OCI-LY7 (cell line): ENCODE data around the gene RHBG. TPM values are rescaled to one million over a fixed set of nuclear protein-coding genes. Genes with fewer than 3 reads are reported as not detected.

Source experiments
- BruUV-seq: library from RNA; stranded (reverse); fragments of 400-500 nt; replicated peaks from 2 replicates; lab custom pipeline; 2021; lab: Mats Ljungman, UMichigan
- CTCF ChIA-PET: fragments of 300-600 bp; sonication (Branson Sonifier 250); formaldehyde crosslinking; loops from one replicate; lab custom pipeline; 2022; ENCODE audit warnings: antibody characterized with exemption; ENCODE audit not compliant: unreplicated experiment; lab: Charles Lee
- POLR2A ChIA-PET: fragments of 300-600 bp; sonication (Branson Sonifier 250); formaldehyde crosslinking; loops from one replicate; lab custom pipeline; 2022; ENCODE audit warnings: antibody characterized with exemption; lab: Charles Lee
- DNase-seq: peaks from one replicate; pipeline ENCODE4 v3.0.0-alpha.2; 2015; ENCODE audit warnings: low spot score
- H2AFZ ChIP-seq: fragments of 200-600 bp; sonication (generic), shearing (Covaris generic); 2 replicates; pipeline ENCODE4 v1.6.1; 2014; ENCODE audit warnings: mild to moderate bottlenecking, antibody characterized with exemption, low read length, moderate library complexity
- H3K27ac ChIP-seq: fragments of 200-600 bp; sonication (generic); 2 replicates; pipeline ENCODE4 v1.5.1; 2014; ENCODE audit warnings: mixed run types, low read depth, mild to moderate bottlenecking, moderate library complexity, low read length, inconsistent platforms; ENCODE audit not compliant: poor library complexity, severe bottlenecking
- H3K36me3 ChIP-seq: fragments of 200-600 bp; sonication (generic); 2 replicates; pipeline ENCODE4 v1.6.1; 2014; ENCODE audit warnings: mild to moderate bottlenecking, antibody characterized with exemption, low read length, moderate library complexity, mixed read lengths; ENCODE audit not compliant: insufficient read depth
- H3K4me1 ChIP-seq: fragments of 200-600 bp; sonication (generic); 2 replicates; pipeline ENCODE4 v1.5.1; 2014; ENCODE audit warnings: mild to moderate bottlenecking, low read length; ENCODE audit not compliant: insufficient read depth, poor library complexity, severe bottlenecking
- H3K4me2 ChIP-seq: fragments of 200-600 bp; sonication (generic); 2 replicates; pipeline ENCODE4 v1.6.1; 2014; ENCODE audit warnings: mild to moderate bottlenecking, low read length
- H3K4me3 ChIP-seq: fragments of 200-600 bp; sonication (generic); 2 replicates; pipeline ENCODE4 v1.5.1; 2014; ENCODE audit warnings: mild to moderate bottlenecking, low read depth, low read length; ENCODE audit not compliant: poor library complexity, severe bottlenecking
- H3K79me2 ChIP-seq: fragments of 200-600 bp; sonication (generic); 2 replicates; pipeline ENCODE4 v1.6.1; 2016; ENCODE audit warnings: low read depth, mild to moderate bottlenecking, low read length, moderate library complexity, mixed read lengths; ENCODE audit not compliant: insufficient read depth
- H3K9me2 ChIP-seq: fragments of 200-600 bp; sonication (generic); 2 replicates; pipeline ENCODE4 v1.6.1; 2016; ENCODE audit warnings: mild to moderate bottlenecking, low read length, mixed read lengths; ENCODE audit not compliant: insufficient read depth
- H3K9me3 ChIP-seq: fragments of 200-600 bp; sonication (generic); 2 replicates; pipeline ENCODE4 v1.6.1; 2014; ENCODE audit warnings: mild to moderate bottlenecking, mixed run types, low read length, mixed read lengths
- H4K20me1 ChIP-seq: fragments of 200-600 bp; sonication (generic); 2 replicates; pipeline ENCODE4 v1.6.1; 2014; ENCODE audit warnings: mild to moderate bottlenecking, antibody characterized with exemption, low read length, moderate library complexity, mixed read lengths; ENCODE audit not compliant: insufficient read depth
- CTCF ChIP-seq: fragments of 200-600 bp; sonication (generic); conservative IDR thresholded peaks from 2 replicates; pipeline ENCODE4 v1.5.1; 2014; ENCODE audit warnings: mild to moderate bottlenecking, antibody characterized with exemption, low read length, moderate library complexity, mixed read lengths
- EZH2phosphoT487 ChIP-seq: fragments of 200-600 bp; sonication (generic); IDR thresholded peaks from 2 replicates; pipeline ENCODE4 v1.6.1; 2018; ENCODE audit warnings: low read depth, borderline replicate concordance, mild to moderate bottlenecking, mixed run types, antibody characterized with exemption, low read length, moderate library complexity, mixed read lengths
- intact Hi-C: fragments of 100-400 bp; cut with micrococcal nuclease; formaldehyde crosslinking; loops from one replicate; pipeline ENCODE4 v1.10.0; 2022; ENCODE audit not compliant: unreplicated experiment
- total RNA-seq, 2 experiments: library from RNA; depleted of rRNA in 1 of 2; stranded (reverse); fragments of >200 nt in 1 of 2; shearing (Covaris generic) in 1 of 2; gene quantifications; 2 replicates each; pipeline ENCODE4 v1.2.3, GENCODE V29; 2014 to 2022

Gene RHBG
- total RNA-seq, 2 experiments from 2014 or later = not detected

- DNase-seq = no peak
- CTCF ChIA-PET = no interaction called here
- TF ChIP-seq EZH2phosphoT487 = no peak
- no peak for TF ChIP-seq CTCF
- Histone ChIP-seq H3K4me1 (no peaks in the 10 kb centered on the region), H3K9me2 (no peaks in the 10 kb centered on the region), H3K79me2 (no peaks in the 10 kb centered on the region), H3K27ac (no peak overlapping the region), H4K20me1 (no peaks in the 10 kb centered on the region), H3K36me3 (no peaks in the 10 kb centered on the region), H3K4me3 (no peak overlapping the region), H3K4me2 (no peak overlapping the region), H3K9me3 (no peaks in the 10 kb centered on the region), H2AFZ (no peak overlapping the region)
- intact Hi-C loops = no loop called here
- no TSS peak for BruUV-seq
- POLR2A ChIA-PET = no interaction called here
These were observed 59.8 kb downstream of the RHBG start for GRCh38 chr1:156428746-156429288.

- H3K9me3 ChIP-seq = no peaks in the 10 kb centered on the region
- CTCF ChIA-PET = no interaction called here
- no peaks in the 10 kb centered on the region for H3K9me2 ChIP-seq
- H3K4me1 ChIP-seq = no peaks in the 10 kb centered on the region
- H3K79me2 ChIP-seq = no peaks in the 10 kb centered on the region
- no peak overlapping the region for H2AFZ ChIP-seq
- DNase-seq = no peak
- BruUV-seq = no TSS peak
- H3K27ac ChIP-seq = no peak overlapping the region
- no peak overlapping the region for H3K4me2 ChIP-seq
- intact Hi-C loops = no loop called here
- H4K20me1 ChIP-seq = no peaks in the 10 kb centered on the region
- TF ChIP-seq CTCF (no peak), EZH2phosphoT487 (no peak)
- no peaks in the 10 kb centered on the region for H3K36me3 ChIP-seq
- H3K4me3 ChIP-seq = no peak overlapping the region
- POLR2A ChIA-PET = no interaction called here
These were observed 60.5 kb downstream of the RHBG start for GRCh38 chr1:156429313-156430060.

- Histone ChIP-seq H3K4me2 (no peak overlapping the region), H3K36me3 (no peaks in the 10 kb centered on the region), H2AFZ (no peak overlapping the region), H3K9me2 (no peaks in the 10 kb centered on the region), H3K4me1 (no peaks in the 10 kb centered on the region), H3K79me2 (no peaks in the 10 kb centered on the region), H4K20me1 (no peaks in the 10 kb centered on the region), H3K27ac (no peak overlapping the region), H3K4me3 (no peak overlapping the region), H3K9me3 (no peaks in the 10 kb centered on the region)
- ChIA-PET CTCF (no interaction called here), POLR2A (interaction anchor here (0.6 to 0.8 kb wide), 2 partner anchors 62 to 183 kb away, joined by 3 to 6 read pairs; no protein-coding TSS in a partner anchor)
- no peak for TF ChIP-seq EZH2phosphoT487
- no peak for TF ChIP-seq CTCF
- DNase-seq = no peak
- no TSS peak for BruUV-seq
- intact Hi-C loops = no loop called here
These were observed 61.3 kb downstream of the RHBG start for GRCh38 chr1:156430303-156430702.
